H54 (cell line): ENCODE measurements around the gene CCDC187.

Experiments used
- DNase-seq: peaks from one replicate; pipeline ENCODE4 v3.0.0; 2011; ENCODE audit warnings: low spot score, mixed read lengths; ENCODE audit not compliant: insufficient read length
- FAIRE-seq: peaks from 3 replicates; lab custom pipeline; 2011; peaks lifted over from hg19 to GRCh38; lab: Jason Lieb, UNC
- POLR2A ChIP-seq: IDR thresholded peaks from 2 replicates; pipeline ENCODE4 v1.6.1; 2011; ENCODE audit warnings: low read depth, mild to moderate bottlenecking, low read length

CCDC187 gene

DNA sequence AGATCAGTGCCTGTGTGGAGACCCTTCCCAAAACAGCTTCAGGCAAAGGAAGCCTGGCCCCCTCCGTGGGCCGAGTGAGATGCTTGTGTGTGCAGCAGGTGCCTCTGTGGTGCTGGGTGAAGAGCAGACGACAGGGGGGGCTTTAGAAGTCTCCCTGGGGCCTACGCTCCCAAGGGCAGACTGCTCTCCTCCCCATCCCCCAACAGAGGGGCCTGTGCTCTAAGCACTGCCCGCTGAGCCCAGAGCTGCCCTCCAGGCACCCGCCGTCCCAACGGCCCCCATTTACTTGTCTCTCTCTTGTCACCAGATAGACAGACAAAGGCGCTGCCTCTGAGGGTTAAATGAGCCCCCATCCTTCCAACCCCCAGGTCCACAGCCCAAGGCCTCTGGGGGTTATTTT lies 96.3 kb downstream of the CCDC187 start:
- no peak for TF ChIP-seq POLR2A
- DNase-seq (no peak), FAIRE-seq (no peak)

DNA sequence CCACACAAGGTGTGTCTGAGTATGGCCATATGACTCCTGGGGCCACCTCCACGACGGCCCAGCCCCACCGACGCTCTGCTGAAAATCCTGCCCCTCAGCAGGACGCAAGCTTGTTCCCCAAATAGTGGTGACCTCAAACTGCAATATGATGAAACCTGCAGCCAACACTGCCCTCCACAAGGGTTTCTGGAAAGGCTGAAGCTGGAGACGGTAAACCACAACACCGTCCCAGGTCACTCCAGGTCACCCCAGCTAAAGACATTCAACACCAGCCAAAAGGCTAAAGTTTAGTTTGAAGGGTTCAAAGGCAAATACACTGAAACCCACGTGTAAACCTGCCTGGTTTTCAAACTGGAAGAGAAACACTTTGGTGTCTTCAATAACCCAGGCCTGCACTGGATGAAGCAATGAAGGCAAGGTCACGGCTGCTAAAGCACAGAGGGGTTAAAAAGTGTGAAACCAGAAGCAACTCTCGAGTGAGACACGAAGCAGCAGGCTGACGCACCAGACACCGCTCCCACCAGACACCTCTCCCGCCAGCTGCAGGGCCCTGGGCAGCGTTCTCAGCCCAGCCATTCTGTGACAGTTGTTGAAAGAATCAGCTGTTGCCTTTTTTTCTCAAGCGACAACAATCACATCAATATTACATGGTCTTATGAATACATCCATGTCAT lies 97.2 kb downstream of the CCDC187 start:
- FAIRE-seq (peak; percentile 53), DNase-seq (no peak)
- TF ChIP-seq POLR2A, result no peak

DNA sequence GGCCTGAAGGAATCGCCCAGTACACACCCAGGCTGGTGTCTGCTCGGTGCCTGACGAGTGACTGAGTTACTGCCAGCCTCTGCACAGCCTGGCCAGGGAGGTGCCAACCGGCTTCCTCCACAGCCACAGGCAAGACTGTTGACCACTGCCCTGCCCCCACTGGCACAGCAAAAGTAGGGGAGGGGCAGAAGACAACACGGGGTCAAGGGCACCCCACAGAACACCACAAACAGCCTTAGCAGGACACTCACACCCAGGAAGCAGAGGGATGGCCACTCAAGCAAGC lies 98.2 kb downstream of the CCDC187 start:
- DNase-seq (no peak), FAIRE-seq (no peak)
- TF ChIP-seq POLR2A, result no peak

DNA sequence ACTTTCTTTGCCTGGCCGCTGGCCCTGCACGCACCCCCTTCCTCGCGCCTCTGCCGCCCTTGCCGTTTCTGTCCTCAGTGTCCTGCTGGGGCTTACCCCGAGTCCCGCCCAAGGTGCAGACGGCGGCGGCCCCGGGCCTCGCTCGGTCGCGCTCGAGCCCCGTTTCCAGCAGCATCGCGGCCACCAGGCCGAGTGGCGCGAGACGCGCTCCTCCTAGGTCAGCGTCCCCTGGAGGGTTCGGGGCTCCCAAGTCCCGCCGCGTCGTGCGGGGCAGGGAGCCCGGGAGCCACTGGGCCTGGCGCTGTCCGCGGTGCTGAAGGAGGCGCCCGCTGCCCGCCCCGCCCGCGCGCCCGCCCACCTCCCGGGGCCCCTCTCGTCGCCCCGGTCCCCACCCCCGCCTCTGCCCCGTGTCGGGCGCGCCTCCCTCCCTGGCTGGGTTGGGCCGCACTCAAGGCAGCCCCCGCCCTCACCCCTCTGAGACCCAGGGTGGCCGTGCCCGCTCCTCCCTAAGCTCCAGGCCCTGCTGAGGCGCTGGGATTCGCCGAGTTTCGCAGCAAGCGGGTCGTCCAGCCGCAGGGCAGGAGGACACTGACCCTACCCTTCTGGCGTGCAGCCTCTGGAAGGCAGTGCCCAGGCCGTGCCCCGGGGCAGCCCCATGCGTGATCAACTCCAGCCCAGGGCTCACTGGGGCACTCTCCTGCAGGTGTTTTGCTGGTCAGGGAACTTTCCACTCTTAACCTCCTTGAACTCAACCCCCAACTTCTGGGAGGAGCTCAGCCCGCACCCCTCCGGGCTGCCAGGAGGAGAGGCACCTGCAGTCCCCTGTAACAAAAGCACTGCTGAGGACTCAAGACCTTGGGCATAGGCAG lies 98.8 kb downstream of the CCDC187 start, which contains the start of gene LHX3:
TSS of gene LHX3 (minus strand) at position 291 of the 869 bp plus-strand sequence. CDS start at position 175, 116 bp downstream.
- DNase-seq (no peak), FAIRE-seq (no peak)
- TF ChIP-seq POLR2A, result no peak

DNA sequence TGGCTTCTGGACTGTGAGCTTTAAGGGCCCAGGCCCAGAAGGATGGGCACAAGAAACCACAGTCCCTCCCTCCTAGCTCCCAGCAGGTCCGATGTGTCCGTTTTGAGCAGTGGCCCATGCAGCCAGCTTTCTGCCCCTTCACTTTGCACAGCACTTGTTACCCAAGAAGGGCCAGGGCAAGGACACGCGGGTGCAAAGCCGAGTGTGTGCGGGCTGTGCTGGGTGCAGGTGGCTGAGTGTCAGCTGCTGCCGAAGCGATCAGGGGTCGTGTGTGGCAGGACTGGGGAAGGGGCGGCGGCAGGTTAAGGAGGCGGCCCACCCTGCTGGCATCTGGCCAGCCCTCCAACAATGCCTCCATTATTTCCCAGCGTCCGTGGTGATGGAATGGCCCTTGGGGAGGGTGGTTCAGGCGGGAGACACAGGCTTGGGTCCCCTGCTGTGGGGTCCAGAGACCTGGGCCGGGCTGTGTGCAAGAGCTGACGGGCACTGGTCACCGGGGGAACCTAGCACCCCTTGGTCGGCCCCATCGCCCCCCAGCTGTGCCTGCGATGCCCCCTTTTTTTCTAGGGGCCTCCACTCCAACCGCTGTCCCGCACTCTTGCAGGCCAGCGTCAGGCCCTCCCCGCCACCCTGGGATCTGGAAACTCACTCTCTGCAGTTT lies 99.6 kb downstream of the CCDC187 start:
- DNase-seq (no peak), FAIRE-seq (no peak)
- TF ChIP-seq POLR2A, result no peak

DNA sequence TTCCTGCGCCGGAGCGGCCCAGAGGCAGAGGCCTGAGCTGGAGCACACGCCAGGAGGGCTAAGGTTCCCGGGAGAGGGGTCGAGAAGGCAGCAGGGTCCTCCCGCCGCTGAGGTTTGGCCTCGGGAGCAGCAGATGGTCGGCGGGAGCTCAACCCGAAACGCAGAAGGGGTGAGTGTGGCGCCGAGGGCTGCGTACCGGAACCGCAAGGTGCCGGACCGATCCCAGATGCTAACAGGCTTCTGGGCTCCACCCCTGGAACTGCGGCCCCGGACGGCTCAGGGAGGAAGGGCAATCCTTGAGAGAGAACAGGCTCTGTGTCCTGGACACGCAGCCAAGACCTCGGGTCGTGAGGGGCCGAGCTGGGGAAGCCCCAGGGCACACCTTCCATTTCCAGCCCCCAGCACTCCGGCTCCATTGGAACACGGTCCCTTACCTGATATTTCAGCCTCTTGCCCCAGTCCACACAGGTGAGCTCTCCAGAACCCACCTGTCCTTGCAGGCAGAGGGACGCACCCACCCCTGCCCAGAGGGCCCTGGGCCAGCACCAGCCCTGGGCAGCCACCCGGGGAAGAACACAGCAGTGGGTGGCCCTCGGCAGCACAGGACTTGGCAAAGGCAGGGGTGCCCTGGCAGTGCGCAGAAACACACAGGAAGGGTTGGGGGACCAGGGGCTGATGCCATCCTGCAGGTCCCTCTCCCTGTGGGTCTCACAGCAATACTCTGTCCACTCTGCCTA lies 100.3 kb downstream of the CCDC187 start:
- no peak for TF ChIP-seq POLR2A
- no peak for DNase-seq
- FAIRE-seq, result no peak

DNA sequence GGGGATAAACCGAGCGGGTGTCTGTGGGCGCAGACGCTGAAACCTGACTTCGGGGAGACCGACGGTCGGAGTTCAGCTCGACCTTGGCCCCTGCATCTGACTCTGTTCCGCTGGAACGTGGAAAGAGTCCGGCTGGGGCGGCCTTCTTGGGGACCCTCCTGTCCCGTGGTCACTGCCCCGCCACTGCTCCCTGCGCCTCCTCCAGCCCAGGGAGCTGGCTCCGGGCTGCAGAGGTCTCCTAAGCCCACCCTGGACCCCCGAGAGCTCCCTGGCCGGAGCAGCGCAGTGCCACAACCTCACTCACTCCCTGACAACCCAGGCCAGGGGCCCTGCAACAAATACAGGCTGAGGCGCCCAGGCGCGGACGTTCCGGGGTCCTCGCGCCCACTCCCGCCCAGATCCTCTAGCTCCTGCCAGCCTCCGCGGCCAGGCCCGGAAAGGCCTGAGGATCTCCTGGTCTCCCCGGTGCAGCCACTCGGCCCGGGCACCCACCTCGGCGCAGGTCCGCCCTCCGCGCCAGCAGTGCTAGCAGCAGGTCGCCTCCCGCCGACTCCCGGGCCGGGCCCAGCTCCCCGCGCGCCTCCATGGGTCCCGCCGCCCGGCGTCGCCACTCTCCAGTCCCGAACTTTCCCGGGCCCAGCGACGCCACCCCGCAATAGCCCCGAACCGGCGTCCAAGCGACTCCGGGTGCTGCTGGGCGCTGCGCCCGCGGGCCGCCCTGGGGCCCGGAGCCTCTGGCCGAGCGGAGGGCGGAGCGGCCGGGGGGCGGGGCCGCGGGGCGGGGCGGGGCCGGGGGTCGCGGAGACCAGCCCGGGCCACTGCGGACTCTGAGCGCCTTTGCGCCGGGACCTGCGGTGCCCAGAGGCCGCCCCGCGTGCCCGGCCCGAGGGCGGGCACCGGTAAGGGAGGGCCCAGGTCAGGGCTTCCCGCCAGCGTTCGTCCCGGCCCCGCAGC lies 101.2 kb downstream of the CCDC187 start:
- DNase-seq, result no peak
- TF ChIP-seq POLR2A, result no peak
- FAIRE-seq, result no peak

DNA sequence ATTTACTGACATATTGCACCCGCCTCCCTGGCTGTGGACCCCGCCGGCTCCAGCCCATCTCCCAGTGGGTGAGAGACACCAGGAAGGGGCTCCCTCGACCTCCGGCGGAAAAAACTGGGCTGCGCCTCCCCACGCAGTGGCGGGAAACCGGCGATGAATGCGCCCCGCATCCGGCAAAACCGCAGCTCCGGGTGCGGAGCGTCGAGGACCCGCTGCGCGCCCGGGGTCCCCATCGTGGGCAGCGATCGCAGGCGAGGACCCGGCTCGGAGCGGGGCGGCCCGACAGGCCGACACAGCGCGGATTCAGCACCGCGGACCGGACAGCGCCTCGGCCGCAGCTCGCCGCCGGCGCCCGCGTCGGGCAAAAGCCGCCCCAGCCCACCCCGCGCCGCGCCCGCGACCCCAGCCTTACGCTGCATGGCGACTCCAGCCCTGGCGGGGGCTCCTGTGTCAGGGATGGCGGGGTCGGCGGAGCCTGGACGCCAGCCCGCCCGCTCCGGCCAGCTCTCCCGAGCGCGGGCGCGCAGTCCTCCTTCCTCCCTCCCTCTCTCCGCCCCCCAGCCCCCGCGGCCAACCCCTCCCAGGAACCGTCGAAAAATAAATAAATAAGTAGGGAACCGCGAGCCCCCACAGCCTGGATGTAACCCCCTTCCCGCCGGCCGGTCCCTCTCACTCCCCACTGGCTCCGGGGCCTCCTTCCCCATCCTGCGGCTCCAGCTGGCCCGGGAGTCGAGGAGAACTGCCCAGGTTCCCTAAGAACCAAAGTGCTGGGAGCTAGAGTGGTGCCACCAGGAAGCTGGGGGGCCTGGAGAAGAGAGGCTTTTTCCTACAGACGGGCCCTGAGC lies 102.1 kb downstream of the CCDC187 start:
- no peak for FAIRE-seq
- DNase-seq, result no peak
- no peak for TF ChIP-seq POLR2A

DNA sequence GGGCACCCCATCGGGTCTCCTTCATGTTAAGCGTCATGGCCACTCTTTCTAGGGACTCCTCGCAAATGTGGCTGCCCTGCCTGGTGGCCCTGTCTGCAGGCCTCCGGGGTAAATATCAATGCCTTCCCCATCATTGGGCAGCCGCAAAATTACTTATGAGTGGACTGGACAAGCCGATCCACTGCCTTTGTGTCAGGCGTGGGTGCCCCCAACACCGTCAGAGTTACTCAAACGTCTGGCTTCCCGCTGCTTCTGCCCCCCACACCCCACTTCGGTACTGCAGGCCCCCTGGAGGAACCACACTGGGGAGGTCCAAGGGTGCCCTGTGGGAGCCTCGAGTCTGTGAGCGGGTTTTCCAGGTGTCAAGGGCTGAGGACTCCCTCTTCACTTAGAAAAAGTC lies 102.7 kb downstream of the CCDC187 start:
- no peak for FAIRE-seq
- no peak for TF ChIP-seq POLR2A

DNA sequence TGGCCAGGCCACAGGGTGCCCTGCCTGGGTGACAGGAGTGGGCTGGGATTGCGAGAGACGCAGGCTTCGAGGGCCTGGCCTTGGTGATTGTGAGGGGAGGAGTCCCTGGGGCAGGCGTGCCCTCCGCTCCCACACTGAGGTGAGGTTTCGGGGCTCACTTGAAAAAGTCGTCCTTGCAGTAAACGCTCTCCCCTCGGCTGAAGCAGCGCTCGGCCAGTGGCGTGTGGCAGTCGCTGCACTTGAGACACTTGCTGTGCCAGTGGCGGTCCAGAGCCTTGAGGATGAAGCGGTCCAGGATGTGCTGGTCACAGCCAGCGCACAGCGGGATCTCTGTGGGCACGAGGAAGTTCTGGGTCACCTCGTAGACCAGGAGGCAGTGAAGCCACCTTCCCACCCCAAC lies 103.5 kb downstream of the CCDC187 start:
- TF ChIP-seq POLR2A, result no peak
- no peak for DNase-seq
- FAIRE-seq, result no peak

More for the DNA sequence above, 102.7 kb downstream of the CCDC187 start:
- no peak for DNase-seq
